Activated gamma-delta T cell (primary cell): ENCODE data around the gene NDUFS1.
"Not testable (repeated sequence)": the region's sequence is repeated elsewhere in the genome, so short reads cannot be mapped to it uniquely, and the experiment has no call there.

Experiments used
- DNase-seq: peaks from one replicate; lab custom pipeline; 2025; lab: John Stamatoyannopoulos, UW

Gene NDUFS1

DNA sequence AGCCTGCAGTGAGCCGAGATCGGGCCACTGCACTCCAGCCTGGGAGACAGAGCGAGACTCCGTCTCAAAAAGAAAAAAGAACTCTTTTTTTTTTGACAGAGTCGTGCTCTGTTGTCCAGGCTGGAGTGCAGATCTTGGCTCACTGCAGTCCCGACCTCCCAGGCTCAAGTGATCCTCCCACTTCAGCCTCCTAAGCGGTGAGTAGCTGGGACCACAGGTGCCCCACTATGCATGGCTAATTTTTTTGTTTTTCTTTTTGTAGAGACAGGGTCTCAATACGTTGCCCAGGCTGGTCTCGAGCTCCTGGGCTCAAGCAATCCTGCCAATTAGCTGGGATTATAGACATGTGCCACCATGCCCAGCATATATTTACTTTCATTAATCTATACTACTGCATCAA, 60.8 kb downstream of the NDUFS1 start:
- no peak for DNase-seq

DNA sequence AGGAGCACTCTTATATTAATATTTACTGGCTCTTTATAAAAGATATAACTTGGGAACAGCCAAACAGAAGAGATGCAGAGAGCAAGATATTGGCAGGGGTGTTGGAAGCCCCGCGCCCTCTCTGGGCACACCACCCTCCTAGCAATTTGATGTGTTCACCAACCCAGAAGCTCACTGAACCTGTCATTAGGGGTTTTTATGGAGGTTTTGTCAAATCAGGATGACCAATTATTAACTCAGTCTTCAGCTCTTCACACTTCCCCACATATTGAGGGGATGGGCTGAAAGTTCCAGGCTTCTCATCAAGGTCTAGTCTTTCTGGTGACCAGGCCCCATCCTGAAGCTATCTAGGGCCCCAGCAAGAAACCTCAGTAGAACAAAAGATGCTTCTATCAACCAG, 62.4 kb downstream of the NDUFS1 start:
- DNase-seq, result no peak

DNA sequence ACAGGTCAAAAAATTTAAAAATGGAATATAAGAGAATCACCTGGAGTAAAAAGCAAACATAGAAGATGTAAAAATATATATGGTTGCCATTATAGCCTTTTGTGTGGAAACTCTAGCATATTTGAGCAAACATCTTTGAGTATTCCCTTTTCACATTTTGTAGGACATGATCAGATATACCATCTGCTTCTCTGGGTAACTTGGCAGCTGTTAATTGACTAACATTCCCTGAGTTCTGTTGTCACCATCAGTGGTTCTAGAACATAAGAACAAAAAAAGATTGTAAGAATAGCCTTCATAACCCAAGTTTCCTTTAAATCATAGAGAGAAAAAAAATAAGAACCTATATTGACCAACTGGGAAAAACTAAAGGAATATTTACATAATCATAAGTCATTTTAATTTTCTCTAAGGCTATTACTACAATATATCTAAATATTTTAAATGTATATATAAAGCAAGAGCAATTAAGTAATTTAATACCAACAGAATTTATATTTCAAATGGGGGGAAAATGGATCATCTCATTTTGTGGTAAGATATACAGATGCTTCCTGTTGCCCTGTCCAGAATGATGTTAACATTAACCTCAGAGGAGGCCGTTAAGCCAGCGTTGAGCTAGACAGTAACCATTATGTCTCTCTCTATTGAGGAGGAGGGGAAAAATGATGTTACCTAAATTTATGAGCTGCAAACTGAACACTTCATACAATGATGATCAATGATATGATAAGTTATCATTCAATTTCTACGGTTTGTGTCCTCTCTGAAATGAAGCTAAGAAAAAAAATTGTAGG, 63.5 kb downstream of the NDUFS1 start:
- DNase-seq, result no peak

DNA sequence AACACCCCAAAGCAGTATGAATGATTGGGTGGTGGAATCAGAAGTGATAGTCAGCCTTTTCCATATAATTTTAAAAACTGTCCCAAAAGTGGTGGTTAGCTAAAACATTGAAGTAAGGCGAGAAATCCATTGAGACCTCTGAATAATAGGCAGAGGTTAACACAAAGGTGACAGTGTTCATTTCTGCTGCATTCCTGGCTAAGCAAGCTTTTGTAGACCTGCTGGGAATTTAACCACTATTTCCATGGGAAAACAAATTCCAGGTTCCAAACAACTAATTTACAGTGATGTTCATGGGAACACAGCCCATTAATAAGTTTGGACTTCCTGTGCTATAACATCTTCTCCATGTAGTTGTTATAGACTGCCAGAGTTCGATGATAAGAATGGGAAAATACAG, 66.9 kb downstream of the NDUFS1 start:
- DNase-seq, result no peak

DNA sequence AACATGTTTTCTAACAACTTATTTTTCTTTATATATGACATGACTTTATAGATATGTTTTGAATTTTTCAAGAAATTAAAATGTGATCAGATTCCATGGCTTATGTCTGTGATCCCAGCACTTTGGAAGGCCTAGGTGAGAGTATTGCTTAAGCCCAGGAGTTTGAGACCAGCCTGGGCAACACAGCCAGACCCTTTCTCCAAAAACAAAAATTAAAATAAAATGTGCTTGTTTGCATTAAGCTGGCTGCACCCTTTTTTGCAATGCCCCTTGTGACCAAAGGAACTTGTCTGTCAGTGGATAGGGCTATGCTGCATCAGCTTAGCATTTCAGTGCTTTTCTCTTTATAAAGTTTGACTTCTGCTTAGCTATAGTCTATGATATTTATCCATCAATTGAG, 71.0 kb downstream of the NDUFS1 start:
- no peak for DNase-seq

DNA sequence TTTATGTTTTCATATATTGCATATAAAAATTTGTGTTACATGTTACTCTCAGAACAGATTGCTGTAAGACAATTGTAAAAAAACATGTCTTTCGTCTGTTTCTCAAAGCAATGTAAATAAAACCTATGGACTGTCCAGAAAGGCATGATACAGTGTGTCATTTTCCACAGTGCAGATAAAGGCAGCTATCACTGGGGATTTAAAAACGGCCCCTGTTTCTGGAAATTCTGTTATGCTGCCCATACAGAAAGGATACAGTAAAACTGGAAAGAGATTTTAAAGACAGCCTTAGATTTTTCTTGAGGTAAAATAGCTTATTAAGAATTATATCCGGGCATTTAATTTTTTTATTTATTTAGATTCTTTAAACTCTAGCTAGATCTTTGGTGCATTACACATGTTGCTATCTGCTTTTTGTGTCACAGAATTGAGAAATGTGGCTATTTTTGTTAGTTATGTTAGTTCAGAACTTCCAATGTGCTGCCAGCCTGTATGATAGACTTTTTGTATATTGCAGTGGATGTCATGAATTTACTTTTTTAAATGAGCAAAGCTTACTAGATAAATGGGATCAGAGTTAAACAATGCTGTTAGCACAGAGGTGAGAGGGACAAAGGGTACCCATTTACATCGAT, 72.4 kb downstream of the NDUFS1 start:
- no peak for DNase-seq

DNA sequence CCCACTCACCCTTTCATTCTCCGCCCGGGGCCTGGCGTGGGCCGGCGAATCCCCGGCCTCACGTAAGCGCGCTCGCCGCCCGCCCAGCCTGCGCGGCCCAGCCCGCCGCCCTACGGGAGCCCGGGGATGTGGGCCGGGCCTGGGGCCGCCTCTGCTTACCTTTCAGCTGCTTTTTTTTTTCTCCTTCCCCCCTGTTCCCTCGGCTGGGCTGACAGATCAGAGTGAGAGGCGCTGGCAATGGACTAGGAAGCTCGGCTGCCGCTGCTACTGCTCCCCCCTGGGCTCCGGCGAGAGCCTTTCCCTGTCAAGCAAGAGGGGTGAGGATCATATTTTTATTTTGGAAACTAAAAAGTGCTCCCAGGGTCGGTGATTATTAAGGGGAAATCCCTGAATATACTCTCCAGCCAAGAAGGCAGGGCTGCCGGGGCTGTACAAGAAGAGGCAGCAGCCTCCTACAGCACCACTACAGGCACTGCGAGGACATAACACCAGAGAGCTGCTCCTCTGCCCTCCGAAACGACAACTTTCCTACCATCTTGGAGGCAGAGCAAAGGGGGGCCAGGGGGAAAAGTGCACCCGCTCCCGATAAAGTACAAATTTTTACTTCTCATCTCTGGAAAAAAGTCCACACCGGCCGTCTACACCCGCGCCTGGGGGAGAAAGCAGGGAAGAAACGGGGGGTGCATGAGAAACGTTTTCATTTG, 73.3 kb downstream of the NDUFS1 start, which contains the start of gene INO80D:
Gene INO80D, minus strand, starts transcription at position 433 of the 704 bp plus-strand sequence. CDS start 23,158 bp downstream, outside the sequence.
- peak; percentile 47 for DNase-seq

DNA sequence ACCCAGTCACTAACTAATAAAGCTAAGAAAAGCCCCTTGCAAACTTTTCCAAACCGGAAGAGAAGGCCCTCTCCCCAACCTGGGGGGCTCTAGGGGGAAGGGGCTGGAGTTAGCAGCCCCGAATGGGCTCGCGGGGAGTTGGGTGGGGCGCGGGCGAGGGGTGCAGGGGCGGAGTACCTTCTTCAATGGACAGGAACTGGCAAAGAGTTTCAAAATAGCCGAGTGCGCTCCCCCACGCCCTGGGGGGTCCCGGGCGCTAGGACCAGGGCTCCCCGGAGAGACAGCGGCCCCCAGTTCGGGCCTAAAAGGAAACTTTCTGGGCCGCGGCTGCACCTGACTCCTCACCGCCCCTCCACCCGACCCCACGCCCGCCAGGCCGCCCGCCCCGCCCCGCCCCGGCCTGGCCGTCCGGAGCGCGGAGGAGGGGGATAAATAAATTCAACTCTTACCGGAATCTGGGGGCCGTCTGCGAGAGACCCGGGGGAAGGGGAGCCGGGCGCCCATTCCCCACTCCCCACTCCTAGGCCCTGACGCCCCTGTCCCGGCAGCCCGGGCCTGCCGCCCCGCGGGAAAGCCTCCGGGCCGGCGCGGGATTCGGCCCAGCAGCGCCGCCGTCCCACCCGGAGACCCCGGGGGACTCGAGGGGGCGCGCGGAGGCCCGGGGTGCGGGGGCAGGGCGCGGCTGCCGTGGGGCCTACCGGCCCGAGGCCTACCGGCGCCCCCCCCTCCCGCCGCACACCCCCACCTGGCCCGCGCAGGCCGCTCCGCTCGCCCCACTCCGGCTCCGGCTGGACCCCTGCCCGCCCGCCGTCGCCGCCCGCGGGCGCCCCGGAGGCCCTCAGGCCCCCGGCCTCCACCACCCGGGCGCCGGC, 74.1 kb downstream of the NDUFS1 start:
- DNase-seq, result peak; percentile 46

DNA sequence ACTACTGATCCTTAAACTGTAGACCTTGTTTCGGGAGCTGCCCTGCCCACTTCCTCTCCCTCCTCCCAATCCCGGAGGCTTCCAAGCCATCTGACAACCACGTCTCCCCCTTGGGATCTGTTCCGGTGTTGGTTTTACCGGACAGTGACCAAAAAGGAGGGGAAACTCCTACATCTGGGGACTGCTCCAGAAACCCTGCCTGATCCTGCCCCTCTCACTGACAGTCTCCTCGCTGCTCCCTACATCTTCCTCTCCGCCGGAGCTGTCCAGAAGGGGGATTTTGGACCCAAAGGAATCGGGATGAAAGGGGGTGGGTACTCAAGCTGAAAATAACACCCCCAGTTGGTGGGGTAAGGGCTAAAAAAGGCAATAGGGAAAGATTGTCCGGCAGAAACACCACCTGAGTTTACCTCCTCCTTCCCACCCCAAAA, 74.8 kb downstream of the NDUFS1 start:
- DNase-seq, result no peak

DNA sequence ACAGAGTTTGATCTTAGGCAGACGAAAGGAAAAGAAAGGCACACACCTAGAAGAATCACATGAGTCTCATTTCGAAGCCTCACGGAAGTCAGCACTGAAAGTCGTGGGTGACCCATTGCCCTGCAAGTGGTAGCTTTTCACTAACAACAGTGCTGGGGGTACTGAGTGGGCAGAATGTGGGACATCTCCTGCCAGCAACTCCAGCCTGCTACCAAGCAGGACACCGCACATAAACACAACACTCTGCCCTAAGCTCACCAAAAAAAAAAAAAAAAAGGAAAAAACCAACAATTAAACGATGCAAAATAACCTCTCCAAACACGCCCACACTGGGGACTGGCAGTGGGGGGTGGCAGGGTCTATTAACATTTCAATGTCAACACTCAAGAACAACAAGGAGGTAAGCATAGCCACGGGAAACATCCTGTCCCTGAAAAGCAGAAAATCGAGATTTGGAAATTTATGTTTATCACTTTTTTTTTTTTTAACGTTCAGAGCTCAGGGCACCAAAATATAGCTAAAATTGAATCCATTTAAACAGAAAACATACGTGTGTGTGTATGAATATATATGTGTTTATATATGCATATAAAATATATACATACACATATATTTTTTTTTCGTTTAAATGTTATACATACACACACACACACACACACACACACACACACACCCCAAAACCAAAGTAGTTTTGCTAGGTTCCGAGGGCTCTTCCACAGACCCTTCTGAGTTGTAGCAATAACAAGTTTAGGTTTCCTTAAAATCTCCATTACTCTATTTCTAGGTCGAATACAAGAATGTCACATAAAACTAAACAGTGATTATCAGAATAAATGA, 75.4 kb downstream of the NDUFS1 start:
- DNase-seq, result no peak

DNA sequence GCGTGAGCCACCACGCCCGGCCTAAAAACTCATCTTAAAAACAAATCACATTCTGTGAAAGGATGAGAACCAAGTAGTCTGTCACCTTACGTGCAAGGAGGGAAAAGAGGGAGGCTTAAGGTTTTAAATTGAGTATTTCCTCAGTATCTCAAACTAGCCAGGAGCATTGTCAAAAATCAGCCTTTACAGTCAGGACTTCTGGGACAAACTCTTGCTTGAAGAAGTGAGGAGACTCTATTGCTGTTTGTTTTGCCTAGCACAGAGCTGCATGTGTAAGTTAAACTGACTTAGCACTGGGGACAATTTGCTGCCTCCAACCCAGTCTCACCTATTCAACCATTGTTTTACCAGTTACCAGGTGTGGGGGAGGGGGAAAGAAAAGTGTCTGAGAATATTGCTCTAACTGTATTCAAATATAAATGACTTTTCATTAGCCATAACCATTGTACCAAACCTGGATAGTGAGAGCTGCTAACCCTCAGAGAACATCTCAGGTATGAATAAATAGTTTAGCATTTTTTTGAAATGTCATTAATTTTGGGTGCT, 76.9 kb downstream of the NDUFS1 start:
- no peak for DNase-seq

DNA sequence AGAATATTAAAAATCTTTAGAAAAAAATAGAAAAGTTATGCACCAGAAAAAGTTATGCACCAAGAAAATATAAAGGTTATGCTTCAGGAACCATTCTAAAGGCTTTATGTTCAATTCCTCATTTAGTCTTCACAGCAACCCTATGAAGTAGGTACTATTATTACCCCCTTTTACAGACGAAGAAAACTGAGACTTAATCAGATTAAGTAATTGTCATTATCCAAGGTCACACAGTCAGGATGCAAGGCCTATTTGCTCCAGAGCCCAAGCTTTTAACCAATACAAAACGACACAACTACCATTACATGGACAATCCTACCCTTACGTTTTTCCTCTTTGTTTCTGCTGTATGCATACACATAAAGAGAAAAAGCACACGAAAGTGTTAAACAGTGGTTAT, 78.3 kb downstream of the NDUFS1 start:
- no peak for DNase-seq

DNA sequence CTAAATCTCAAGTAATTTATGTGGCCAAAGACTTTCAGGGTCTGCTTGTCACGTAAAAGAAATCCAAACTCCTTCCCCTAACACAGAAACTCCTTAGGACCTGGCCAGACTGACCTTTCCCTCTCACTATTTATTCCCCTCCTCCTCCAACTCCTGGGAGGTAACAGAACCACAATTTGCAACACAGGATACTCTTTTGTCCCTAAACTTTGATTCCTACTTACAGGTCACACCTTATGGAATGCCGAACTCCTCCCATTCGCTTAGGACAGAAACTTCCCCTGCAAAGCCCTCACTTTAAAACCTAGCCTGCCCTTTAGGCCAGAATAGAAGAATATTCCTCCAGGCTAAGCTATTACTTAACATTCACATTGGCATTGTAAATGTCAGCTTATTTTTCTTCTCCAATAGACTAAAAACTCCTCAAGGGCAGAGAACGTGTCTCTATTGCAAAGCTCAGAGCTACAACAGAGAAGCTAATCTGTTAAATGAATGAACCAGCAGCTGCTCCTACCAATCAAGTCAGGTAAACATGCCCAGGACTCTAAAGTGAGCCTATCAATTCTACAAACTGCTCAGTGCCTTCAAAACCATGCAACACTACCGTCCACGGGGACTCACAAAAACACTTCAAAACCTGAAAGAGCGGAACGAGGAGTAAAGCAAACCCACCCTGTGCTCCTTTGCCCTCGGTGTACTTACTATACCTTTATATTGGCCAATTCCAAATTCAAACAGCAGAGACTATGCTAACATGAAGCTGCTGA, 79.4 kb downstream of the NDUFS1 start:
- DNase-seq, result no peak

DNA sequence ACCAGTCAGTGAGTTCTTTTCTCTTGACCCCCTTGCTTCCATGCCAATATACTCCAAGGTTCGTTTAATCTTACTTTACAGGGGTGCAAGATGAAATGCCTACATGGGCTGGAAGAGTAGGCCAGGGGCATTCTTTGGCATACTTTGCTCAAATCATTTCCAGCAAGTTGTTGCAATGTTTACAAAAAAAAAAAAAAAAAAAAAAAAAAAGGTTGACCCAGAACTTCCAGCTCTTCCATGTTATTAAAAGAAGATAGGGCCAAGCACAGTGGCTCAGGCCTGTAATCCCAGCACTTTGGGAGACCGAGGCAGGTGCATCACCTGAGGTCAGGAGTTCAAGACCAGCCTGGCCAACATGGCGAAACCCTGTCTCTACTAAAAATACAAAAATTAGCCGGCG, 81.4 kb downstream of the NDUFS1 start:
- DNase-seq, result not testable (repeated sequence)

DNA sequence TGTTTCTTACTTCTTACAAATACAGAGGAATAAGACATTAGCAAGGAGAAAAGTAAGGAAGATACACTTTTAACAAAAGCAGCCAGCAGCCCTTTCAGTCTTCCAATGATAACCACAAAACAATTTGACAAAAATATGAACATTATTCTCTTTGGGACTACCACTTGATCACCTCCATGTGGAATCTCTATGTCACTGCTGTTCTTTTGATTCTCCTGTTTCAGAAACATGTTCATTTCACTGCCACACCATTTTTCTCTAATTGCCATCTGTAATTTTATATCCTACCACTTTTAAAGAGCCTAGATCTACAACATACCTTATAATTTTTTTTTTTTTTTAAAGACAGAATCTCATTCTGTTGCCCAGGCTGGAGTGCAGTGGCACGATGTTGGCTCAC, 84.1 kb downstream of the NDUFS1 start:
- DNase-seq, result no peak

DNA sequence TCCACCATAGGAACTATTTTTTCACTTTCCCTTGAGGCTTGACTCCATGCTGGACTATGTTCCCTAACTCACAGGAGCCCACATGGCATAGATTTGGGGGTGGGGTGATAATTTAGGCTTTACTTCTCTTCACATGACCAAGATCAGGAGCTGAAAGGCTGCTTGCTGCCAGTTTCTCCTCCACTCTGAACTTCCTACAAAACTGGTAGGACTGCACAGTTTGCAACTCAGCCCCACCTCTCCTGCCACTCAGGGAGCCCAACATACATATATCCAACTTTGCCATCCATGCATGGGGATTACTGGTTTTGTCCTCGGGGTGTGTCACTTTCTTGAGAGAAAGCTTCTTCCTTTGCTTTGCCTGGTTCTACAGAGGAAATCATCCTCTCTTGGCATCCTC, 87.4 kb downstream of the NDUFS1 start:
- DNase-seq, result no peak

DNA sequence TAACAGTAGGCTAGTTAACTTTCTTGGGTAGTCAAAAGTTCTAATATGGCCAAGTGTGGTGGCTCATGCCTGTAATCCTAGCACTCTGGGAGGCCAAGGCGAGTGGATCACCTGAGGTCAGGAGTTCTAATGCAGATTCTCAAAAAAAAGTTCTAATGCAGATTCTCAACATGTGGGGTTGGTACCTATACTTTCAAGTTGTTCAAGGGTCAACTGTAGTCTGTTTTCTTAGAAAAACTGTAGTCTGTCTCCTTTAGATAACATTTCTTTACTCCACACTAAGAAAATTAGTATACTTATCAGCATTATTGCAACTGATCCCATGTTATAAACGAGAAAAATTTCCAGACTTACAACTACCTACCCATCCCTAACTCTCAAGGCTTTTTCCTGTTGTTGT, 89.8 kb downstream of the NDUFS1 start:
- no peak for DNase-seq

DNA sequence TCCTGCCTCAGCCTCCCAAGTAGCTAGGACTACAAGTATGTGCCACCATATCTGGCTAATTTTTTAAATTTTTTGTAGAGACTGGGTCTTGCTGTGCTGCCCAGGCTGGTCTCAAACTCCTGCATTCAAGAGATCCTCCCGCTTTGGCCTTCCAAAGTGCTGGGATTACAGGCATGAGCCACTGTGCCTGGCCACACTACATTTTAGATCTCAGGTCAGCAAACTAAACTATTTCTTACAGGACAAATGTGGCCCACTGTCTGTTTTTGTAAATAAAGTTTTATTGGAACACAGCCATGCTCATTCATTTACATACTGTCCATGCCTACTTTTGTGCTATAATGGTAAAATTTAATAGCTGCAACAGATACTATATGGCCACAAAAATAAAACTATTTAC, 91.0 kb downstream of the NDUFS1 start:
- no peak for DNase-seq
